OCI-LY7 (cell line): ENCODE data around the gene MFRP. TPM values are rescaled to one million over a fixed set of nuclear protein-coding genes. Genes with fewer than 3 reads are reported as not detected.

Source experiments
- BruUV-seq: library from RNA; stranded (reverse); fragments of 400-500 nt; replicated peaks from 2 replicates; lab custom pipeline; 2021; lab: Mats Ljungman, UMichigan
- CTCF ChIA-PET: fragments of 300-600 bp; sonication (Branson Sonifier 250); formaldehyde crosslinking; loops from one replicate; lab custom pipeline; 2022; ENCODE audit warnings: antibody characterized with exemption; ENCODE audit not compliant: unreplicated experiment; lab: Charles Lee
- POLR2A ChIA-PET: fragments of 300-600 bp; sonication (Branson Sonifier 250); formaldehyde crosslinking; loops from one replicate; lab custom pipeline; 2022; ENCODE audit warnings: antibody characterized with exemption; lab: Charles Lee
- DNase-seq: peaks from one replicate; pipeline ENCODE4 v3.0.0-alpha.2; 2015; ENCODE audit warnings: low spot score
- H2AFZ ChIP-seq: fragments of 200-600 bp; sonication (generic), shearing (Covaris generic); 2 replicates; pipeline ENCODE4 v1.6.1; 2014; ENCODE audit warnings: mild to moderate bottlenecking, antibody characterized with exemption, low read length, moderate library complexity
- H3K27ac ChIP-seq: fragments of 200-600 bp; sonication (generic); 2 replicates; pipeline ENCODE4 v1.5.1; 2014; ENCODE audit warnings: mixed run types, low read depth, mild to moderate bottlenecking, moderate library complexity, low read length, inconsistent platforms; ENCODE audit not compliant: poor library complexity, severe bottlenecking
- H3K36me3 ChIP-seq: fragments of 200-600 bp; sonication (generic); 2 replicates; pipeline ENCODE4 v1.6.1; 2014; ENCODE audit warnings: mild to moderate bottlenecking, antibody characterized with exemption, low read length, moderate library complexity, mixed read lengths; ENCODE audit not compliant: insufficient read depth
- H3K4me1 ChIP-seq: fragments of 200-600 bp; sonication (generic); 2 replicates; pipeline ENCODE4 v1.5.1; 2014; ENCODE audit warnings: mild to moderate bottlenecking, low read length; ENCODE audit not compliant: insufficient read depth, poor library complexity, severe bottlenecking
- H3K4me2 ChIP-seq: fragments of 200-600 bp; sonication (generic); 2 replicates; pipeline ENCODE4 v1.6.1; 2014; ENCODE audit warnings: mild to moderate bottlenecking, low read length
- H3K4me3 ChIP-seq: fragments of 200-600 bp; sonication (generic); 2 replicates; pipeline ENCODE4 v1.5.1; 2014; ENCODE audit warnings: mild to moderate bottlenecking, low read depth, low read length; ENCODE audit not compliant: poor library complexity, severe bottlenecking
- H3K79me2 ChIP-seq: fragments of 200-600 bp; sonication (generic); 2 replicates; pipeline ENCODE4 v1.6.1; 2016; ENCODE audit warnings: low read depth, mild to moderate bottlenecking, low read length, moderate library complexity, mixed read lengths; ENCODE audit not compliant: insufficient read depth
- H3K9me2 ChIP-seq: fragments of 200-600 bp; sonication (generic); 2 replicates; pipeline ENCODE4 v1.6.1; 2016; ENCODE audit warnings: mild to moderate bottlenecking, low read length, mixed read lengths; ENCODE audit not compliant: insufficient read depth
- H3K9me3 ChIP-seq: fragments of 200-600 bp; sonication (generic); 2 replicates; pipeline ENCODE4 v1.6.1; 2014; ENCODE audit warnings: mild to moderate bottlenecking, mixed run types, low read length, mixed read lengths
- H4K20me1 ChIP-seq: fragments of 200-600 bp; sonication (generic); 2 replicates; pipeline ENCODE4 v1.6.1; 2014; ENCODE audit warnings: mild to moderate bottlenecking, antibody characterized with exemption, low read length, moderate library complexity, mixed read lengths; ENCODE audit not compliant: insufficient read depth
- CTCF ChIP-seq: fragments of 200-600 bp; sonication (generic); conservative IDR thresholded peaks from 2 replicates; pipeline ENCODE4 v1.5.1; 2014; ENCODE audit warnings: mild to moderate bottlenecking, antibody characterized with exemption, low read length, moderate library complexity, mixed read lengths
- EZH2phosphoT487 ChIP-seq: fragments of 200-600 bp; sonication (generic); IDR thresholded peaks from 2 replicates; pipeline ENCODE4 v1.6.1; 2018; ENCODE audit warnings: low read depth, borderline replicate concordance, mild to moderate bottlenecking, mixed run types, antibody characterized with exemption, low read length, moderate library complexity, mixed read lengths
- intact Hi-C: fragments of 100-400 bp; cut with micrococcal nuclease; formaldehyde crosslinking; loops from one replicate; pipeline ENCODE4 v1.10.0; 2022; ENCODE audit not compliant: unreplicated experiment
- total RNA-seq, 2 experiments: library from RNA; depleted of rRNA in 1 of 2; stranded (reverse); fragments of >200 nt in 1 of 2; shearing (Covaris generic) in 1 of 2; gene quantifications; 2 replicates each; pipeline ENCODE4 v1.2.3, GENCODE V29; 2014 to 2022

MFRP gene
- total RNA-seq, 2 experiments from 2014 or later: not detected

DNA sequence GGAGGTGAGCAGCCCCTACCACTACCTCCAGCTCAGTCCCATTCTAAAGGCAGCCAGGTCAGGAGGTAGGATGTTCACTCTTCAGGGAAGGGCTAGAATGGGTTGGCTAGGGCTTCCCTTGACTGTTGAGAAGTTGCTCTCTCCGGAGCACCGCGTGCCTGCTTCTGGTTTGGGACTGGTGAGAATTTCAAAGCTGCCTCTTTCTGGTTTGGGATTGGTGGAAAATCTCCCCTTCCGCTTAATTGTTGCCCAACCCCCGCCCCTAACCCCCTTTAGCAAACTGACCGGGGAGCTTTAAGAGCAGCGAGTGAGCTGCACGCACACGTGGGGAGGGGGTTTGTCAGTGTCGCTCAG, 34.3 kb upstream of the MFRP start:
- H3K27ac ChIP-seq: no peak overlapping the region
- POLR2A ChIA-PET: interaction anchor here (0.5 to 2.1 kb wide), 5 partner anchors 16 to 929 kb away, joined by 3 to 6 read pairs (median 4); no protein-coding TSS in a partner anchor
- CTCF ChIA-PET: interaction anchor here (0.6 to 1.2 kb wide), 4 partner anchors 43 to 94 kb away, joined by 3 to 4 read pairs (median 4); no protein-coding TSS in a partner anchor
- H3K4me2 ChIP-seq: peak overlapping the region; percentile 80
- H3K36me3 ChIP-seq: no peaks in the 10 kb centered on the region
- no peaks in the 10 kb centered on the region for H3K9me2 ChIP-seq
- H3K4me3 ChIP-seq: peak overlapping the region; percentile 69
- peaks cover 34% of the 10 kb centered on the region for H3K4me1 ChIP-seq
- peak overlapping the region; percentile 53; the same call in 1 of the 2 replicates for H2AFZ ChIP-seq
- intact Hi-C loops: loop anchor here (2.0 kb wide), 1 partner anchor 94 kb away; no protein-coding TSS in a partner anchor
- no peaks in the 10 kb centered on the region for H4K20me1 ChIP-seq
- H3K79me2 ChIP-seq: no peaks in the 10 kb centered on the region
- no peak for TF ChIP-seq EZH2phosphoT487
- no peak for TF ChIP-seq CTCF
- BruUV-seq: no TSS peak
- peak; percentile 42 for DNase-seq
- no peaks in the 10 kb centered on the region for H3K9me3 ChIP-seq

- DNase-seq: no peak
- Histone ChIP-seq H3K9me3 (no peaks in the 10 kb centered on the region), H3K4me1 (peaks cover 34% of the 10 kb centered on the region), H3K36me3 (no peaks in the 10 kb centered on the region), H3K79me2 (no peaks in the 10 kb centered on the region), H4K20me1 (no peaks in the 10 kb centered on the region), H3K9me2 (no peaks in the 10 kb centered on the region), H2AFZ (no peak overlapping the region; the same call in 1 of the 2 replicates), H3K4me2 (peak overlapping the region; percentile 80), H3K4me3 (peak overlapping the region; percentile 69), H3K27ac (no peak overlapping the region)
- ChIA-PET POLR2A (interaction anchor here (0.6 to 2.1 kb wide), 5 partner anchors 16 to 716 kb away, joined by 3 to 6 read pairs (median 3); no protein-coding TSS in a partner anchor), CTCF (interaction anchor here (1.1 to 1.2 kb wide), 2 partner anchors 42 to 59 kb away, joined by 3 to 4 read pairs; no protein-coding TSS in a partner anchor)
- no TSS peak for BruUV-seq
- no peak for TF ChIP-seq EZH2phosphoT487
- no peak for TF ChIP-seq CTCF
- intact Hi-C loops: loop anchor here (2.0 kb wide), 1 partner anchor 95 kb away; no protein-coding TSS in a partner anchor
These were observed 33.8 kb upstream of the MFRP start for GRCh38 chr11:119380160-119380826.
